HG03565 (cell line): ENCODE measurements around the gene CAND2.
"Not testable (repeated sequence)": the region's sequence is repeated elsewhere in the genome, so short reads cannot be mapped to it uniquely, and the experiment has no call there.

Experiments used
- ATAC-seq: cut with Tn5 transposase; IDR thresholded peaks from one replicate; pipeline ENCODE4 v1.9.1; 2021; ENCODE audit warnings: mild to moderate bottlenecking, moderate library complexity; ENCODE audit not compliant: unreplicated experiment

Gene CAND2

GRCh38 chr3:12852201-12852600, 55.7 kb downstream of the CAND2 start:
- ATAC-seq, result no peak

DNA sequence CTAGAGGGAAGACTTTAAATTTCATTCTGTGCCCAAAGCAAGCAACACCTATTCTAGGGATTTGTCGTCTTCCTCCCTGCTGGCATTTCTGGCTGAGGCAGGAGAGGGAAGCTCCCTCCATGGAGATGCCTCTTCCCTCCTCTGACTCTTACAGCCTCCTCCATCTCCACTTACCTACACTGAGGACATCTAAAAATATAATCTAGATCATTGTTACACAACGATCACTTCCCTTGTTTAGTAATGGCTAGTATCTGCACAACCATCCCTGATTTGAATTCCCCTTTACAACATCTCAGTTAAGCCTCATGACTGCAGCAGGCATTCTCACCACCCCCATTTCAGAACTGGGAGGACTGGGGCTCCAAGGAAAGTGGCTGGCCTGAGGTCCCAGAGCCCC, 57.4 kb downstream of the CAND2 start:
- ATAC-seq, result not testable (repeated sequence)

DNA sequence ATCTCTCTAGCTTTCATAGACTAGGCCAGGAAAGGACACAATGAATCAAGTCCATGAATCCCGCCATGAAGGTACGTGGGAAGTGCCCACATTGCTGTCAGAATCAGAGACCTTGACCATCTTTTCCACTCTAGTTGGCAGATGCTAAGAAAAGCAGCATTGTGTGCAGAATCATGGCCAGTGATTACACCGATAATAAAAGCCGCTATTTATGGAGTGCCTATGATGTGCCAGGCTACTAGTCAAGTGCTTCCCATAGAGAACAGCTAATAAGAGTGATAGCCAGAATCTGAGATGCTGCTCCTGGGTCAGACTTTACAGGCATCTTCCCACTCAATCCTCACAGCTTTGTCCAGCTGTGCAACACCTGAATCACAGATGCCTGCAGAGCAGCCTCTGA, 58.1 kb downstream of the CAND2 start:
- ATAC-seq, result no peak

GRCh38 chr3:12856626-12857025, 60.1 kb downstream of the CAND2 start:
- no peak for ATAC-seq

- no peak for ATAC-seq
Measured at GRCh38 chr3:12859840-12860239, 63.4 kb downstream of the CAND2 start.

GRCh38 chr3:12861611-12862010, 65.1 kb downstream of the CAND2 start:
- no peak for ATAC-seq

- no peak for ATAC-seq
Measured at GRCh38 chr3:12862387-12862786, 65.9 kb downstream of the CAND2 start.

GRCh38 chr3:12865271-12865670, 68.8 kb downstream of the CAND2 start:
- ATAC-seq, result no peak

DNA sequence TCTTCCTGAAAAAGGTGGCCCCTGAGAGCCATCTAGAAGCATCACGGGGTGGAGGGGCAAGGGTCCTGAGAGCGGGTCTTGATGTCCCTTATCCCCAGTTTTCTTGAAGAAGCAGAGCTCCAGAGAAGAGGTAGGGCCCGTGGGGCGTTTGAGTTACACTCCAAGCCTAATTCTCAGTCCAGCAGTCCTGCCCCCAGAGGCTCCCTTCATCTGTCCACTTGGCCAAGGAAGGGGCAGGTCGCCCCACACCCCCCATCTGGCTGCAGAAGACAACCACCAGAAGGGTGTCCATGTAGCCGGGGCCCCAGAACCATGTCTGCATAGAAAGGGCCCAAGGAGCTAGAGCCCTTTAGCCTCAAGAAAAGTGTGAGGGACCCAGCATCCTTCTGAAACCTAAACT, 70.4 kb downstream of the CAND2 start:
- ATAC-seq, result no peak

DNA sequence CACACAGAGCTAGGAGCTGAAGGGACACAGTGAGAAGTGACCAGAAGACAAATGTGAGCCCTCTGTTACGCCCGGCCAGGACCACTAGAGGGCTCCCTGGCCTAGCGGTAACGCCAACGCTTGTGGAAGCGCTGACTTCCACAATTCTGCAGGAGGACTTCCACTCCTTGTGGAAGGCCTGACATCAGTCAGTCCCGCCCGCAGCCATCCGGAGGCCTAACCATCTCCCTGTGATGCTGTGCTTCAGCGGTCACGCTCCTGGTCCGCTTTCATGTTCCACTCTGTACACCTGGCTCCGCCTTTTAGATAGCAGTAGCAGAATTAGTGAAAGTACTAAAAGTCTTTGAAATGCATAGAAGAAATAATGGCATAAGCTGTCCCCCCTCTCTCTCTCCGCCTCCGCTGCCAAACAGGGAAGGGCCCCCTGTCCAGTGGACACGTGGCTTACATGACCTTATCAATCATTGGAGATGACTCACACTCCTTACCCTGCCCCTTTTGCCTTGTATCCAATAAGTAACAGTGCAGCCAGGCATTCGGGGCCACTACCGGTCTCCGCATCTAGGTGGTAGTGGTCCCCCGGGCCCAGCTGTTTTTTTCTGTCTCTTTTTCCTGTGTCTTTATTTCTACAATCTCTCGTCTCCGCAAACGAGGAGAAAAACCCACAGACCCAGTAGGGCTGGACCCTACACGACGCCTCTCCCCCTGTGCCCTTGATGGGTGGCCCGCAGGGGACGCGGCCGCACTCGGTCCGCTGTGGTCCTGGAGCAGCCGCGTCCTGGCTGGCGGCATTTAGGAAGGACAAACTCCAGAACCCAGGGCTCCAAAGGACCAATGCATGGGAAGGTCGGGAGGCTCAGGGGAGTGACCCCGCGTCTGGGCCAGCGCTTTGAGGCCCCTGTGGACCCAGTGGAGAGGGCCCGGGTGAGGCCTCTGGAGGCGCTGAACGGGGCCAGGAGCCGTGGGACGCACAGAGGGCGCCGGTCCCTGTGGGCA, 71.9 kb downstream of the CAND2 start:
- peak; percentile 44 for ATAC-seq

- no peak for ATAC-seq
Measured at GRCh38 chr3:12869035-12869621, 72.6 kb downstream of the CAND2 start.

DNA sequence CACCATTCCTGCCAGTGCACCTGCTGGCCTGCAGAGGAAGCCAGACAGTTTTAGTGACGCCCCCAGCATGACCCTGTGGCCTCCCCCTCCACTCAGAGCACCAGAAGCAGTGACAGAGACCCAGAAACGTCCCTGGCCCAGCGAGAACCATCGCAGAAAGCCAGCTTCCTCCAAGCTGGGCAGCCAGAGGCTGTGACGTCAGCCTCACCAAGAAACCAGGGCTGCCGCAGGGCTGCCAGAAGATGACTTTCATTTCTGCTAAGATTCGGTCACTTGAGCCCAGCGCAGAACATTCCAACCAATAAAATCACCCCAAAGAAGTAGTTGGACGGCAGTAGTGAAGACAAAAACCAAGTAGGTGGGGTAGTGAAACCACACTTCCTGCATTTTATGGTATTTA, 74.5 kb downstream of the CAND2 start:
- ATAC-seq, result peak; percentile 47

DNA sequence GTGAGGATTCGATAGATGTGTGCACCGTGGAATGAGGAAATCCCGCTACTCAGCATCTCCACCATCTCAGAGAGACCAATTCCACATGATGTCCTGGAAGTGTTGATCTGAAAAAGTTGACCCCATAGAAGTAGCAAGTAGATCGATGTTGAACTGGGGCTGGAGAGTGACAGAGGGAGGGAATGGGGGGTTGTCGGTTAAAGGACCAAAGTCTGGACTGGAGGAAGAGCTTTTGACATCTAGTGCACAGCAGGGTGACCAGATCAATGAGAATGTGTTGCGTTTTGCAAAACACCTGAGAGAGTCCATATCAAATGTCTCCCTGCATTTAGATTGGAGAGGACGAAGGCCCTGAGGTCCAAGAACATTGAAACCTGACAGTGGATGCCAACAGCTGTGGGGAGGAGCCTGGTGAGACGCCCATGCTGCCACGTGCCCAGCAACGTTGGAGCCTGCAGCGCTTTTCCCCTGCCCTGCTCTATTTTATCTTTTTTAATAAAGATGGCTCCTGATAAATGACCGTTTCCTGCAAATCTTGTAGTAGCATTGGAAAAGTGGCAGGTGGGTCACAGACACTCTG, 75.0 kb downstream of the CAND2 start:
- ATAC-seq, result no peak

GRCh38 chr3:12875857-12876836, 79.7 kb downstream of the CAND2 start:
- ATAC-seq, result no peak

DNA sequence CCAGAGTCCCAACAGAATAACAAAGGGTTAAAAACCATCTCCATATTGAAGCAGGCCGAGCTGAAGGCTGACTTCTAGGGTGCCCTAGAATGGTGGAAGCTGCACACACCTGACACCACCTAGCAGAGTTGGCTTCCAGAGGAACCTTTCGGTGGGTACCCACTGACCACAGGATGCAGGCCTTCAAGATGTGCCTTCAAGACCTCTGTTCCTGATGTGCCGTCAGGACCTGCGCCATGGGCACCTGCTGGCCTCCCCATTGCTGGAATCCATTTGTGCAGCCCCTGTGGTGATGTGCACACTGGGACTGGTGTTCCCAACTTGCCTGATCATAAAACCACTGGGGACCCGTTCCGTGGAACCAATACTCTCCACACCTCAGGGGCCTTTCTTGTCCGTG, 80.6 kb downstream of the CAND2 start:
- ATAC-seq, result no peak

DNA sequence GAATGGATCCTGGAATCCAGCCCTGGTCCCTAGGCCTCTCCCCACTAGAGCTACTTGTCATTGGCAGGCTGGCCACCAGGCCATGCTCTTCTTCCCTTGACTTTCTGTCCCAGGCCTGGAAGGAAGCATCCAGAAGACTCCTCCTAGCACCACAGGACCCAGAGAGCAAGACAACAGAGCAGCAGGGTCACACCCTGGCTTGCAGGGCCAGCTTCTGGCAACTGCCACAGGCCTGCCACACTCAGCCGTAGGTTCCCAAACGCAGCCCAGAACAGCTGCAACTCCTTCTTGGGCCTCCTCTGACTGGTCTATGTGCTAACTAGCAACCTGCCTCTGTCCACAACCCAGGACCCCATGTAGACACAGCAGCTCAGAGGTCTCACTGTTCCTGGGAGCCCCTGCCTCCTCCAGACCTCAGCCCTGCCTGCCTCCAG, 81.7 kb downstream of the CAND2 start:
- ATAC-seq, result no peak

DNA sequence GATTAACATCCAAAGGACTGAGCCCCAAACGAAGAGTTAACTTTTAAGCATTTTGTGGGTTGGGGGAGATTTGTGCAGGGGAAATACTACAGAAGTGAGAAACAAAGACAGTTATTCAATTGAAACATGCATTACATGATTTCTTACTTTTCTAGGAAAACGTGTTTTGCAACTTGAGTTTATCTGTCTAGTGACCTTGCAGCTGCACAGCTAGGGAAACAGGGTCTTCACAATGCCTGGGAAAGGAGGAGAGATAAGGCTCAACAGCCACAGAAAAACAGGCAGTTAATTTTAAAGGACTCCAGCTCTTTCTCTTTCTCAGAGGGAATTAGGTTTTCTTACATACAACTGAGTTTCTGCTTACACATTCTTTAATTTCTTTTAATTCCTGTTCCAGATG, 82.3 kb downstream of the CAND2 start:
- ATAC-seq, result not testable (repeated sequence)

DNA sequence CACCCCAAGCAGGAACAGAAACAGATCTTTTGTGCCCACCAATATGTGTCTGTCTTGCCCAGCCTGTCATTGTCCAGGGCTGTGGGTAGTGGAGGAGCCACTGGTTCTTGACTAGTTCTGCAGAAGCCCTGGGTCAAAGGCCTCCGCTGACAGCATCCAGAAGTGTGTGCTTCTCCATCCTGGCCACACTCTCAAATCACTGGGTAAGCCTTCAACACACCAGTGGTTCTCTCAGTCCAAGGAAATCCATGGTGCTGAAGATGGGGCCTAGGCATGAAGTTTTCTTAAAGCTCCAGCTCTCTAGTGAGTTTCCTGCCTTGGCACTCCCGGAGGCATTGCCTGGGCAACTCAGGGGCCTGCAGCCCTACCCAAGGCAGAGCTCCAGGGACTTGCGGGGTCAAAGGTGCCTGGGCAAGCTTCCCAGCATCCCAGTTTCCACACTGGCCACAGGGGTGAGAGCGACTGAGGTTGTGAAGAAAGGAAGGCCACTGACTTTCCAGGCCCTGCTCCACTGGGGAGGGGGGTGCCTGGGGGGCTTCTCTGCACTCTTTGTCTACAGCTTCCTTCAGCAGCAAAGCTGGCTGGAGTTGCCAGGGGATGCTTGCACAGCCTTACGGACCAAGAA, 82.8 kb downstream of the CAND2 start:
- ATAC-seq, result no peak

- ATAC-seq, result not testable (repeated sequence)
Measured at GRCh38 chr3:12881858-12882257, 85.4 kb downstream of the CAND2 start.
